Measurements from ENCODE around the gene TNFAIP1.

DNA sequence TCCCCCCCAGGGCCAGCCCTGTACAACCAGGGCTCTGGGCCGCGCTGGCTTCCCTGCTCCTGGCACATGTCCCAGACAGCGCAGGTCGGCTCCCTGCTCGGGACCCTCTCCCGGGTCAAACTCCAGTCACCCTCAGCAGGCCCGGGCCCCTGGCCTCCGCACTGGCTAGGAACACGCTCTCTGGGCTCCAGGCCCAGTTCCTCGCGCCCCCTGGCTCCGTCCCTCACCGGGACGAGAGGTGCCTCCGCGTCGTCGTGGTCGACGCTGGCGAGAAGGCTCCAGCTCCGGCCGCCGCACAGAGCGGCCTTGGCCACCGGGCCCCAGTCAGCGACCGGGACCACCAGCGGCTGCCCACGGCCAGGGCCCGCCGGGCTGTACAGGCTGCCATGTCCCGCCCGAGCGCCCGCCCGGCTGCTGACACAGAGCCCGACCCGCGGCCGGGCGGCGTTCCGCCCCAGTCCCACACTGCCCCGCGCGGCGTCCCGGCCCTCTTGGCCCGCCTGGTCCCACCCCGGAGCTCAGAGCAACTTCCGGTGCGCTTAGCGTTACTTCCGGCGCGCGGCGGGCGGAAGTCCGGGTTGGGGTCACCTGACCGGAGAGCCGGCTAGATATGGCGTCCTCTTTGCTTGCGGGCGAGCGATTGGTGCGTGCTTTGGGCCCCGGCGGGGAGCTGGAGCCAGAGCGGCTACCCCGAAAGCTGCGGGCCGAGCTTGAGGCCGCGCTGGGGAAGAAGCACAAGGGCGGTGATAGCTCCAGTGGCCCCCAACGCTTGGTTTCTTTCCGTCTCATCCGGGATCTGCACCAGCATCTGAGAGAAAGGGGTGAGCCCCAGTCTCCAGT is 21.7 kb downstream of the TNFAIP1 start, which contains the start of gene POLDIP2:
- TF ChIP-seq EP300 (IDR thresholded peaks at IDR 0.05) (no peak), POLR2A (IDR thresholded peaks at IDR 0.05) (peak; percentile 91)
- TF ChIP-seq, protein P1, sequence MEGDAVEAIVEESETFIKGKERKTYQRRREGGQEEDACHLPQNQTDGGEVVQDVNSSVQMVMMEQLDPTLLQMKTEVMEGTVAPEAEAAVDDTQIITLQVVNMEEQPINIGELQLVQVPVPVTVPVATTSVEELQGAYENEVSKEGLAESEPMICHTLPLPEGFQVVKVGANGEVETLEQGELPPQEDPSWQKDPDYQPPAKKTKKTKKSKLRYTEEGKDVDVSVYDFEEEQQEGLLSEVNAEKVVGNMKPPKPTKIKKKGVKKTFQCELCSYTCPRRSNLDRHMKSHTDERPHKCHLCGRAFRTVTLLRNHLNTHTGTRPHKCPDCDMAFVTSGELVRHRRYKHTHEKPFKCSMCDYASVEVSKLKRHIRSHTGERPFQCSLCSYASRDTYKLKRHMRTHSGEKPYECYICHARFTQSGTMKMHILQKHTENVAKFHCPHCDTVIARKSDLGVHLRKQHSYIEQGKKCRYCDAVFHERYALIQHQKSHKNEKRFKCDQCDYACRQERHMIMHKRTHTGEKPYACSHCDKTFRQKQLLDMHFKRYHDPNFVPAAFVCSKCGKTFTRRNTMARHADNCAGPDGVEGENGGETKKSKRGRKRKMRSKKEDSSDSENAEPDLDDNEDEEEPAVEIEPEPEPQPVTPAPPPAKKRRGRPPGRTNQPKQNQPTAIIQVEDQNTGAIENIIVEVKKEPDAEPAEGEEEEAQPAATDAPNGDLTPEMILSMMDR (IDR thresholded peaks at IDR 0.05), result peak in 1 of 3 donors; percentile 41
